Measurements from ENCODE around the gene DNTT.

The DNTT gene

GRCh38 chr10:96304230-96304629 is at the start of gene DNTT:
DNTT (plus strand) TSS chr10:96304434; CDS start chr10:96304498, 64 bp downstream.
- no peak for DNase-seq (ENCODE audit: extremely low read depth in 1 of 2, low read depth in 1 of 2)

DNA sequence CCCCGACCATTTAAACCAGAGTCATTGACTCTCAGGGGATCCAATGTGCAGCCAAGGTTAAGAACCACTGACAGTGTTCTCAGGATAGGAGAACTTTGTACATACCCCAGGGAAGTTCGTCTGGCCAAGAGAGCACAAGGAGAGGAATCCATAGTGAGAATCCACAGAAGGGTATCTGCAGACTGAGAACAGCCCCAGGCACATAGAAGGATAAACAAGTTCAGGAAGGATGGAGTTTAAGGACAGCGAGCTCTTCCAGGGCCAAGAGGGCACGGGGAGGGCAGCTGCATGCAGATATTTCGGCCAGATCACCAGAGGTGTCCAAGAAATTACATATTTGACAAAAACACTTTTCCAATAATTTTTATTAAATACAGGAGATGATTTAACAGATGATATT is 49.3 kb upstream of the DNTT start:
- DNase-seq (ENCODE audit: extremely low read depth in 1 of 2, low read depth in 1 of 2), result no peak

DNA sequence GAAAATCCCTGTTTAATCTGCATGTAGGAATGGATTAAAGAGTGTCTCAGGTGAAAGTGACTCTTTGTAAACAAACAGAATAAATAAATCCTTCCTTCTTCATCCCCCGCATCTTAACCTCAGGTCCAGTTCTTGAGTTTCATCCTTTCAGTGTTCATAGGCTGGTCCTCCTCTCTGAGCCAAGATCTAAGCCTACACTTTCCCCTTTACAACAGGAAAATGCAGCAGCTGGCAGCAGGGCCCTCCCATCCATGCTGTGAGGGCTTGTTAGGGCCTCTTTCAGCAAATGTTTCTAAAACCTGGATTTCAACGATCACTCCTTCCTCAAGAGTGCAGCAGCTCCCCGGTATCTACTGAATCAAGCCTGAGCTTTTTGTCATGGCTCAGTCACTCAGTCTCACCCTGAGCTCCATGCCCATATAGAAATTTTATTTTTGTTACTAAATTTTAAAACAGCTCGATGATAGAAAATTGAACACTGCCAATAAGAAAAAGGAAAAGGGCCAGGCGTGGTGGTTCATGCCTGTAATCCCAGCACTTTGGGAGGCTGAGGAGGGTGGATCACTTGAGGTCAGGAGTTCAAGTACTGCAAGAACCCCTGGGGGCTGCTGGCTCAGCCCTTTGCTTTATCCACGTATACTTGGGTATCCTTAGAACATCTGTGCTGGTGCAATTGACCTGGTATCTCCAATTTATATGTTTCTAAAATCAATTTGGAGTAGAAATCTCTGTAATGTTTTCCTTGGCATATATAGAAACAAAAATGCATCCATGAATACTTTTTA is 48.5 kb upstream of the DNTT start:
- no peak for DNase-seq (ENCODE audit: extremely low read depth in 1 of 2, low read depth in 1 of 2)

DNA sequence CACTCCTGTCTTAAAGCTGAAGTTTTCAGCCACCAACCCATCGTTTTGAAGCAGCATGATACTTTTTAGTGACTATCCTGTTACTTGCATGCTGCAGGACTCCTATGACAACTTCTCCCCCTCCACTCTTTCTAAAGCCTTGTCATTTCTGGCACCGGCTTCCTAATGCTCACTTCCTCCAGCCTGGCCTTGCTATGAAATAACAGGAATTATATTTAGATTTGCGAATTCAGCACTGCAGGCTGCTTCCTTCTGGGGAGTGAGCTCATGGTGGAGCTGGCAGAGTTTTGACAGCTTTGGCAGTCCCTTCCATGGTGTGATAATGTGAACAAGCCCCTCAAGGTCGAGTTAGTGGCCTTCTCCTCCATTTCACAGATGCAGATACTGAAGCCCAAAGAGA is 46.3 kb upstream of the DNTT start:
- DNase-seq (ENCODE audit: extremely low read depth in 1 of 2, low read depth in 1 of 2), result no peak

GRCh38 chr10:96259150-96259549 is 45.1 kb upstream of the DNTT start:
- DNase-seq (ENCODE audit: extremely low read depth in 1 of 2, low read depth in 1 of 2), result no peak

- no peak for DNase-seq (ENCODE audit: extremely low read depth in 1 of 2, low read depth in 1 of 2)
These were observed 44.2 kb upstream of the DNTT start for GRCh38 chr10:96260014-96260413.

GRCh38 chr10:96261132-96261531 is 43.1 kb upstream of the DNTT start:
- no peak for DNase-seq (ENCODE audit: extremely low read depth in 1 of 2, low read depth in 1 of 2)

- no peak for DNase-seq (ENCODE audit: extremely low read depth in 1 of 2, low read depth in 1 of 2)
These were observed 42.3 kb upstream of the DNTT start for GRCh38 chr10:96261930-96262329.

- DNase-seq (ENCODE audit: extremely low read depth in 1 of 2, low read depth in 1 of 2), result no peak
These were observed 41.1 kb upstream of the DNTT start for GRCh38 chr10:96263176-96263575.

GRCh38 chr10:96263669-96264068 is 40.6 kb upstream of the DNTT start:
- DNase-seq (ENCODE audit: extremely low read depth in 1 of 2, low read depth in 1 of 2), result no peak

- DNase-seq (ENCODE audit: extremely low read depth in 1 of 2, low read depth in 1 of 2), result no peak
These were observed 39.3 kb upstream of the DNTT start for GRCh38 chr10:96264938-96265337.

DNA sequence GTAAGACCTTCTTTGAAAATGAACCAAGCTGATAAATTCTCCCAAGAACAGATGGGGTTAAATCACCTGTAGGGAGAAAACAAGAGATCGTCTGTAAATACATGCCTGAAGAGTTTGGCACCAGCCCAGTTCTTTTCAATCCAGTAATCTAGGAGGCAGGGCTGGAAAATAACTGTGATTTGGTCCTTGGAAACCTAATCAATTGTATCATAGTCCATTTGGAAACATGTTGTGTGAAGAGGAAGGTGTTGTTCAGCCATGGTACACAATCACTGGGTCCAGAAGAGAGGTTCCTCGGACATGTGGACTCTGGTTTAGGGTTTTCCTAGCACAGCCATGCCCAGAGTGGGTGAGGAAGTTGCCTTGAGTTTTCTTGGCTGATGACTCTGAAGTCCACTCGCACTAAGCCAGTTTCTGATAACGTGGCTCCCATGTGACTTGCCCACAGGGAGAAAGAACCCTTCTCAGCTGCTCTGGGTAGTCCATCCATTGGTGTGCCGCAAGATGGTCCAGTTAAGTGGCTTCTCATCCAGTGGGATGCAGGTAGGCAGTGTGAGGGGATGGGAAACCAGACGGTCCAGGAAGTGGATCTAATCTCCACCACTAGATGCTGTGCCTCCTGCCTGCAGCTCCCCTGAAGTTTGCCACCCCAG is 38.0 kb upstream of the DNTT start:
- no peak for DNase-seq (ENCODE audit: extremely low read depth in 1 of 2, low read depth in 1 of 2)

DNA sequence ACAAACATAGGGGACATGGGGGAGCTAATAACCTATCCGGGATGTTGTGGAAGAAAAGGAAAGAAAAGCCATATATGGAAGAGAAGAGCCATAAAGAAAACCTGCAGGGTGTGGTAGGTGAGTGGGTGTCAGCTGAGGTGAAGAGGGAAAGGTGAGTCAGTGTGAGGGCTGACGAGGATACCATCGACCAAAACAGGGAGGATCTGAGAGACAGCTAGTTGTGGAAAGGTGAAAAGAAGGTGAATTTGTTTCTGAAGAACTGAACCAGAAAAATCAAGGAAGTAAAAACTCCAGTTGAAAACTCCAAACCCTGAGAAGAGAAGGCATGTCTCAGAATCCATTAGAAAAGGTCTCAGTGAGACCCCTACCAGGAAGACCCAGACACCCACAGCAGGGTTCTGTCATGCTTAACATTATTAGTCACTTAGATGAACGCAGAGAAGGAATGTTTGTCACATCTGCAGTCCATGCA is 37.0 kb upstream of the DNTT start:
- DNase-seq (ENCODE audit: extremely low read depth in 1 of 2, low read depth in 1 of 2), result no peak

DNA sequence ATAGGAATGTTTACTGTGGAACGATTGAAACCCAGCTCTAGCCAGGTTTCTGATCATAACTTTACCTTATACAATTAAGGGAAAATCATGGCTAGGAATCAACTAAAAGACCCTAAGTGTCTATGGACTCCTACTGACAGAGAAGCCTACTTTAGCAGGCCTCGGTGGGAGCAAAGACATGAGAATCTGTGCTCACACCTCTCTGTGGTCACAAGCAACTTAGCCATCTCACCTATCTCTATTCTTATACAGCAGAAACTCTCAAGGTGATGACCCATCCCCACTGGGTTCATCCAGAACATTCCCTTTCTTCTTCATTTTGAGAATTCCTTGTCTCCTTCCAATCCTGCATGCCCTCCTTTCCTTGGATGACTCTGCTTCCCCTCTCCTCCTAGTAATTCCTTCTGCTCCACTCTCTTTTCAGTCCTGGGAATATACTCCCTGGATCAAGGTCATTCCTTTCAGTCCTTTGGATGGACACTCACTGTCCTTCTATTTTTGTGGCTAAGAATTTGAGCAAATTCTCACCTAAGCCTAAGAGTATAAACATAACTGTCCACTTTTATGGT is 35.8 kb upstream of the DNTT start:
- no peak for DNase-seq (ENCODE audit: extremely low read depth in 1 of 2, low read depth in 1 of 2)

DNA sequence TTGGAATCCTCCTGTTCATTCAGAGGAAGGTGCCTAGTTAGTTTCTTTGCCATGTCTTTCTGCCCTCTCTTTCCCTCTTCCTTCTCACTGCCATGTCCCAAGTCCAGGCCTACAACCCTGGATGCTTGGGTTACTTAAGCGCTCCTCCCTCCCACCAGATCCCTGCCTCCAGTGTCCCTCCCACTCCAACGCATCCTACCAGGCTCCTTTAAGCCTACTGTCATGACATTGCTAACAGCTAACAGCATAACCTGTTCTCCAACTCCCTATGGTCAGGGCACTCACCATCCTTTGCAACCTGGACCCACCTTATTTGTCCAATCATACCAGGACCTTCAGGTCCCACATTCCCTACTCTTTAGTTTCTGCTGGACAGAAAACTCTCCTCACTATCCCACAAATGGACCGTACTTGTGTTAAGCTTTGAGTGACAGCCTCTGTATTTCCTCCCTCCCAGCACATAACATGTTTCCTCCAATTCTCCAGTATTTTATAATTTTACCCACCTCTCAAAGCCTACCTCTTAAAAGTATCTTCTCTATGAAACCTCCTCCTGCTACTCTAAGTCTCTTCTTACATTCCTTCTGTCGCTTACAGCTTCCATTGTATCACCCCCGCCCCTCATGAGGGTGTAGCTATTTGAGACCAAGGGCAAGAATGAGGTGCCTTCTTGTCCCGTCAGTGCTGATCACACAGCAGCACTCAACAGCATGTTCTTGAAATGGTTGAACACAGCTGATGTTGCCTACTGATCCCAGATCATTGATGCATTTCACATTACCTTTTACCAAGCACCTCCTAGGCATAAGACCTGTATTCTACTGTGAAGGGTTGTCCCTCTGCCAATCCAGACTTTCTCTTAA is 34.6 kb upstream of the DNTT start:
- DNase-seq (ENCODE audit: extremely low read depth in 1 of 2, low read depth in 1 of 2), result no peak

GRCh38 chr10:96270571-96270970 is 33.7 kb upstream of the DNTT start:
- DNase-seq (ENCODE audit: extremely low read depth in 1 of 2, low read depth in 1 of 2), result no peak

DNA sequence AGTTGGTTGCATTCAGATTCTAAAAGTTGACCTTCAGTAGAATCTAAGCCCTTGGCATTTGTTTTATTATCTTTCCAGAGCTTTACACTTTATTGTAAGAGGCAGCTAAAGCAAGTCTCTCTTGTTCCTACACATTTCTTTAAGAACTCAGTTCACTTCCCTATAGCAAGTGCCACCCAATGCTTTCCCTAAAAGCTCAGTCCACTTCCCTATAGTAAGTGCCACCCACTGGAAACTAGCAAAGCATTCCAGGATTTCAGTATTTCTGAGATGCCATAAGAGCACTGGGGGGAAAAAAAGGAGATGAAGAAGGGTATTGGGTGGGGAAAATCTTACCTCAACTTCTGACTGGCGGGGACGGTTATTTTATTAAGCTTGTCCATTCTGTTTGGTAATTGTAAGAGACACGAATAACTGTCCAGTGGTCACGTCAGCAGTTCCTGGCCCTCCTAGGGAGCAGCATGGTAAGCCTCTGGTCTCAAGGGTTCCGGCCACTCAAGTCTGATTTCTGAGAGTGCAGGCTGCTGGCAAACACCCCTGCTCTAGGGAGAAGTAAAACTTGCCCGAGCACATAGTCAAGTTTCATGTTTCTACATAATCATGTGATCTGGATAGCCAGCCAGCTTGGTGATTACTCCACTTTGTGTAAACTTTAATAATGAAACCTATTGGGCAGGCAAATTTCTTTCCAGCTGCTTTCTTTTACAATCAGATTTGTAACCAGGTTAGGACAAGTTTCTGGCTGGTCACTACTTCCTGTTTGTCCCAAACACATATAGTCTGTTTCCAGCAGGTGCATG is 33.0 kb upstream of the DNTT start, which contains the start of gene BLNK:
TSS of gene BLNK (minus strand) at position 554 of the 800 bp plus-strand sequence. CDS start at position 383, 171 bp downstream.
- DNase-seq (ENCODE audit: extremely low read depth in 1 of 2, low read depth in 1 of 2), result no peak

- DNase-seq (ENCODE audit: extremely low read depth in 1 of 2, low read depth in 1 of 2), result no peak
These were observed 31.6 kb upstream of the DNTT start for GRCh38 chr10:96272316-96273280.
